ENCODE data around the gene TCAIM.

The TCAIM gene

DNA sequence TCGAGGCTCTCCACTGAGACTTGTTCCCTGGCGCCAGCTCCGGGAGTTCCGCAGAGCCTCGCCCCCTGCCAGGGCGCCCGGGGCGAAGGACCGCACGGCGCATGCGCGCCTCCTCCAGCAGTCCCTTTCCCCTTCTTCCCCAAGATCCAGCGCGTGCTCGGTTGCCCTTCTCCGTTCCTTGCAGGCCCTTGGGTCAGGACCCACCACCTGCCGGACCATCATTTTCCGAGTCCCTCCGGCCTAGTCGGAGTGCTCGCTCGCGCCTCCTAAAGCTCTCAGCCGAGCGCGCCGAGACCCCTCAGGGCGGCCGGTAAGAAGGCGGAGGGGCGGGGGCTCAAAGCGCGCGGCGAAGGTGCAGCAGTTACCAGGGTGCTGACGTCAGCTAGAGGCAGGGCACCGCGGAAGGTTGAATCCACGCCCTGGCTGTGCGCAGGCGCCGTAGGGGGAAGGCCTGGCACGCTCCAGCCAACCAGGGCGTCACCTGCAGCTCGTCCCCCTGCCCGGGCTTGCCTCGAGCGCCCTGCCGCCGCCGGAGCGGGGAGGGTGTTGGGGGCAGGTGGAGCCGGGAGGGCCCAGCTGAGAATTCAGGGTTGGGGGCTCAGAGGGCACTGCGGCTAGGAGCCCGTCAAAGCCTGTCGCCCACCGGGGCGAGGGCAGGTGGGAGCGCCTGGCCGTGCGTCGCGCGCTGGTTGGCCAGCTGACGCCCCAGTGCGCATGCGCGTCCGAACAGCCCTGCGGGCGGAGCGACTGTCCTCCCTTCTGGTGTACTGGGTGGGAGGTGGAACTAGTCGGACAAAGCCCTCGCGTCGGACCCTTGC, at the start of gene TCAIM:
Gene TCAIM, plus strand, starts transcription at position 757 of the 818 bp plus-strand sequence. CDS start 16,017 bp downstream, outside the sequence.
- DNase-seq (ENCODE audit: low read depth), result peak; percentile 92

DNA sequence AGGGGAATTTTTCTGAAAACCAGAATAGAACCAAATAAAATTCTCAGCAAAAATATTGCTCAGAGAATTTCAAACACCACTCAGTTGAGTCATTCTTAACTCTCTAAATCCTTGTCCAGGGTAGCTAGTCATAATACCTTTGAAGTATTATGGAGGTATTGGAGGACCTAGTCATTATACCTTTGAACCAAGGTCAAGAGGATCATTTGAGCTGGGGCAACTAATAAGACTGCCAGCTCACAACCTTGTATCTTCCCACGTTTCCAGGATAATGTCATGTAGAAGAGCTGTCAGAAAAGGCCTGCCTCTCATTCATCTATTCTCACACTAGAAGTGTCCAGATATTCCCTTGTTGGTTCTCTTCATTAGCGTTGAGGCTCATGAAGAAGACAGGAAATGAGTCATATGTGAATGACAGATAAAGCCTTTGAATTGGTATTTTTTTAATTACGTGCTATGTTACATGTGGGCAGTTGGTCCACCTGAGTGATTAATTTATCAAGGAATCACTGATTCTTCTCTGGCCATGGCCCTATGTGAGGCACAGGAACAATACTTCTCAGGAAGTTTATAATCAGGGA, 48.6 kb upstream of the TCAIM start:
- DNase-seq (ENCODE audit: low read depth), result no peak

DNA sequence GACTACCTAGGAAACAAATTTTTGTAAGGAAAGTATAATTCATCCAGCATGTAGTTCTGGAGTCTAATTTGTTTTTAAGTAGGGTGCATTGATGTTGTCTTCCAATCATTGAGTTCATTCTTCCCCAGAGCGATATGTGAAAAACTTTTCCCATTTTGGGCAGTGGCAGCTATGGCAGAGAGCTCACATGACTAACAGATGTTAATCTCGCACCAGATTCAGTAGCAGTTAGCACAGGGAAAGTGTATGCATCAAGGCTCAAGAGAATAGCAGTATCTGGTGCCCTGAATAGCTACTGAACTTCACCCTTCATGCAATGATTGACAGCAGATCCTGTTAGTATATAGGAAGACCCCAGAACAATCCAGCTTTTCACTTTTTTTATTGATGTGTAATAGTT, 46.3 kb upstream of the TCAIM start:
- DNase-seq (ENCODE audit: low read depth), result no peak

DNA sequence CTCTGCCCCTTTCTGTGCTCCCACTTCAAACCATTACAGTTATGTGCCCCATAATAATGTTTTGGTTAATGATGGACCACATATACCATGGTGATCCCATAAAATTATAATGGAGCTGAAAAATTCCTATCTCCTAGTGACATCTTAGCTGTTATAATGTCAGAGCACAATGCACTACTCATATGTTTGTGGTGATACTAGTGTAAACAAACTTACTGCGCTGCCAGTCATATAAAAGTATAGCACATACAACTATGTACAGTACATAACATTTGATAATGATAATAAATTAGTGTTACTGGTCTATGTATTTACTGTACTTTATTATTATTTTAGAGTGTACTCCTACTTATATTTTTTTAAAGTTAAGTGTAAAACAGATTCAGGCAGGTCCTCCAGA, 45.6 kb upstream of the TCAIM start:
- DNase-seq (ENCODE audit: low read depth), result no peak

- no peak for DNase-seq (ENCODE audit: low read depth)
Measured at GRCh38 chr3:44297255-44297654, 41.3 kb upstream of the TCAIM start.

DNA sequence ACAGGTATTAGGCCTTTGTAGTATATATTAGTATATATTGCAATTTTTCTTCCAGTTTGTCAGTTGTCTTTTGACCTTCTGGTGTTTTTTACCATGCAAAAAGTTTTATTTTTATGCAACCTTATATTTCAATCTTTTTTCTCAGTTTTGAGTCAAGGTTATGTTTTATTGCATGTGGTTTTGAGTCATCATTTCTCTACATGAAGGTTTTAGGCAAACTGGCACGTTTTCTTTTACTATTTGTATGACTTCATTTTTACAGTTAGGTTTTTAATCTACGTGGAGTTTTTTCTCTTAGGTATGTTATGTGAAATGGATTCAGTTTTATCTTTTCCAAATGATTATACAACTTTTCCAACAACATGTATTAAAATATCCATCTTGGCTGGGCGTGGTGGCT, 36.8 kb upstream of the TCAIM start:
- no peak for DNase-seq (ENCODE audit: low read depth)

DNA sequence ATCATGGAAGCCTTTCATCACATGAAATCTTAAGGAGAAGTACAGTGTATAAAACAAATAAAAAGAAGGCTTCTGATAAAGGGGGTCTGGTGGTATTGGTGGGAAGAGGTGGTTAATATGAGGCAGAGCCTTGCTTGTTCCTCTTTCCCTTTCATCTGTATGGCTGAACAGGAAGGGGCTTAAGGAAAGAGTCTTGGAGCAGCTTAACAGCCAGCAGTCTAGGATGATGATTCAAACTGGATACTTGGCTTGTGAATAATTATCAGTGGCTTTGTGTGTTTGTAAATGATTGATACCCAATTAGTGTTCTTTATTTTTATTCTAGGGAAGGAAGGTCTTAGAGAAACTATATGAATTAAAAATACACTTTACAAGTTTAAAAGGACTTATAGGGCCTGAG, 29.1 kb upstream of the TCAIM start:
- DNase-seq (ENCODE audit: low read depth), result no peak

- DNase-seq (ENCODE audit: low read depth), result no peak
Measured at GRCh38 chr3:44318891-44319311, 19.7 kb upstream of the TCAIM start.

DNA sequence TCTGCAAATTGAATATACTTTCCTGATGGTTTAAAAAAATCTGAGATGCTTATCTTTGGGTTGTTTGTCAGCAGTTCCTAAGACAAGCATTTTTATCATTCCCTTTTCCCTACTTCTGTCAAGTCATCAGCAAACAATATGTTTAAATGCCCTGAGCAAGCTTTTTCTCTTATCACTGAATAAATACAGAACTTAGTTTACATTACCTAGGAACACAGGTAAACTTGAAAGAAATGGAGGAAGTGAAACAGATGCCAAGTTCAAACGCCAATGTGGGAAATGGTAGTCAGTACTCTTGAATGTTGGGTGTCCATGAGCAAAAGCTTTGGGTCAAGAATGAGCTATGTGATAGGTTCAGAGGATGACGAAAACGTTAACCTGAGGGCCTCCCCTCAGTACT, 17.2 kb upstream of the TCAIM start:
- DNase-seq (ENCODE audit: low read depth), result no peak

- DNase-seq (ENCODE audit: low read depth), result peak; percentile 26
Measured at GRCh38 chr3:44323341-44323955, 15.1 kb upstream of the TCAIM start.

DNA sequence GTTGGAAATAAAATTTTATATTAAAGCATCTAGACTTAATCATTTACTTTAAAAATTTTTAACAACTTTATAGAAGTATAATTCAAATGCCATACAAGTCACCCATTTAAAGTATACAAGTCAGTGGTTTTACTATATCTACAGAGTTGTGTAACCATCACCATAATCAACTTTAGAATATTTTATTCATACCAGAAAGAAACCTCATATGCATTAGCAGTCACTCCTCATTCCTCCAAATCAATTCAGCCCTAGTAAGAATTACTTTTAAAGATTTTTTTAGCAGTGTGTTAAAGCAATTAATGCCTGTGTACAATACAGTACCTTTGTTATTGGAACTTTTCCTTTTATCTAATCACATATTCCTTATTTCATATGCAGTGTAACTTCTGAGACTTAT, 14.0 kb upstream of the TCAIM start:
- DNase-seq (ENCODE audit: low read depth), result no peak

GRCh38 chr3:44326019-44326418, 12.5 kb upstream of the TCAIM start:
- no peak for DNase-seq (ENCODE audit: low read depth)

- DNase-seq (ENCODE audit: low read depth), result no peak
Measured at GRCh38 chr3:44326515-44326914, 12.1 kb upstream of the TCAIM start.

GRCh38 chr3:44329946-44330345, 8.6 kb upstream of the TCAIM start:
- DNase-seq (ENCODE audit: low read depth), result no peak

- DNase-seq (ENCODE audit: low read depth), result no peak
Measured at GRCh38 chr3:44330444-44330843, 8.1 kb upstream of the TCAIM start.

GRCh38 chr3:44334326-44334725, 4.2 kb upstream of the TCAIM start:
- no peak for DNase-seq (ENCODE audit: low read depth)

- no peak for DNase-seq (ENCODE audit: low read depth)
Measured at GRCh38 chr3:44337248-44337785, 1.2 kb upstream of the TCAIM start.

DNA sequence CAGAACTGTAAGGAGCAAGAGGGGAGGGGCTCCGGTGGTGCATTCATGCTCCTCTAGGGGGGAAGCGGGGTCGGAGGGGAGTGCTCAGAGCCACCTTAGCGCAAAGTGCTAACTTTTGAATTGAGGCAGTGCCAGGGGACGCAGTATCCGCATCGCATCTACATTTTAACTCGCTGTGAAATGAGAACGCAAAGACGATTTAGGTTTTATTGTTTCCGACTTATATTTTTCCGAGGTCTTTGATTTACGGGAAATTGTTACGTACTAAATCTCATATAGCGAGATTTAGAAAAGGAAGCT, 212 bp downstream of the TCAIM start:
- no peak for DNase-seq (ENCODE audit: low read depth)

GRCh38 chr3:44339181-44340057, 853 bp downstream of the TCAIM start:
- DNase-seq (ENCODE audit: low read depth), result no peak

DNA sequence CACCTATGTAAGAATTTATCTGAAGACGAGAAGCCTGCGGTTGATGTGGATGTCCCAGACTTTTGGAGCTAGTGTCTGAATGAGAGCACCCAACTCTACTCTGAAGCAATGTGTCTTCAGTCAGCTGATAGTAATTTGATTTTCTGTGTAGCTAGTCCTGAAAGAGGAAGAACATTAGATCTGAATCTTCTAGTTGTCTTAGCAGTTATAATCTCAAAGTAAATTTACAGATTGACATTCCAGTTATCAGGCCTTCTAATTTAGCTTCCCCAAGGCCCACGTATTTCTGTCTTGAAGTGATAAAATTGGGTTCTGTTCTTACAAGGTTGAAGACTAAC, 1.5 kb downstream of the TCAIM start:
- DNase-seq (ENCODE audit: low read depth), result no peak

DNA sequence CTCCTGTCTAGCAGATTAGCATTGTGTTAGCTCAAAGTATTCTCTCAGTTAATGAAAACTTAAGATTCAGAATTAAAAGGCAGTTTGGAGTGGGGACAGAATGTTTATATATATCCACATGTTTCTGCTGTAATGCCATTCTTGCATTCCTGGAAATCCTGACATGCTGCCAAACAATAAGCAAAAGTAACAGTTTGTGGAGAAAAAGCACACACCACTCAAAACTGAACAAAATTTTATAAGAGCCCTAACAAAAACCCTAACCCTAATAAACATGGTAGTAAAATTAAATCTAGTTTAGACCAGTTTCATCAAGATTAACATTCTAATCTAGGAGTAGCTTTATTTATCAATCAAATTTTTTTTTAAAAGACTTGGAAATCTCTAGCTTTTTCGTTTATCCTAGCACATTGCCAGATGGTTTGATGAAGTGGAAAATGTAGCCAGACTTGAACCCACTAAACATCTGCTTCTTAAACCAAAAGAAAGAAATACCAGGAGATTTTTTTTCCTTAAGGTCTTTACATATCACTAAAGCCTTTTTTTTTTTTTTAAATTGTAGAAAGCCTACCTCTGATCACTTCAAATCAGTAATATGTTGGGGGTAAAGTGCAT, 3.7 kb downstream of the TCAIM start:
- no peak for DNase-seq (ENCODE audit: low read depth)

GRCh38 chr3:44343421-44343820, 4.9 kb downstream of the TCAIM start:
- DNase-seq (ENCODE audit: low read depth), result no peak
